Neural crest cell (in vitro differentiated cells): Measurements from ENCODE around the gene FAM24B. TPM values are rescaled to one million over a fixed set of nuclear protein-coding genes. Genes with fewer than 3 reads are reported as not detected.
"Not testable (repeated sequence)": the region's sequence is repeated elsewhere in the genome, so short reads cannot be mapped to it uniquely, and the experiment has no call there.

Experiments used
- DNase-seq: peaks from one replicate; pipeline ENCODE4 v3.0.0; 2021; ENCODE audit warnings: low read depth, mixed read lengths, low spot score
- H3K27ac Mint-ChIP-seq: one replicate; pipeline ENCODE4 v1.8.0; 2021; ENCODE audit warnings: mild to moderate bottlenecking, mixed read lengths; ENCODE audit not compliant: unreplicated experiment
- H3K27me3 Mint-ChIP-seq: 2 replicates; pipeline ENCODE4 v1.8.0; 2021; ENCODE audit warnings: low read depth, mild to moderate bottlenecking, mixed read lengths
- H3K36me3 Mint-ChIP-seq: 2 replicates; pipeline ENCODE4 v1.8.0; 2021; ENCODE audit warnings: low read depth, mild to moderate bottlenecking, mixed read lengths
- H3K4me1 Mint-ChIP-seq: 2 replicates; pipeline ENCODE4 v1.8.0; 2021; ENCODE audit warnings: mixed read lengths
- H3K4me3 Mint-ChIP-seq: one replicate; pipeline ENCODE4 v1.8.0; 2021; ENCODE audit warnings: mild to moderate bottlenecking, mixed read lengths
- H3K9me3 Mint-ChIP-seq: 2 replicates; pipeline ENCODE4 v1.8.0; 2021; ENCODE audit warnings: mixed read lengths
- CTCF ChIP-seq: fragments of 200-600 bp; sonication (generic); conservative IDR thresholded peaks from 2 replicates; pipeline ENCODE4 v1.5.0; 2021; ENCODE audit warnings: antibody characterized with exemption, mild to moderate bottlenecking
- total RNA-seq: library from RNA; stranded (reverse); gene quantifications from 2 replicates; pipeline ENCODE4 v1.2.1, GENCODE V29; 2021

Gene FAM24B
- total RNA-seq, 1 donor from 2014 or later = not detected

- H3K27ac Mint-ChIP-seq = peak overlapping the region; percentile 70
- H3K9me3 Mint-ChIP-seq = no peaks in the 10 kb centered on the region
- peaks cover 2% of the 10 kb centered on the region for H3K27me3 Mint-ChIP-seq
- DNase-seq = no peak
- TF ChIP-seq CTCF = no peak
- H3K4me3 Mint-ChIP-seq = no peak overlapping the region
- no peaks in the 10 kb centered on the region for H3K36me3 Mint-ChIP-seq
- peaks cover 27% of the 10 kb centered on the region for H3K4me1 Mint-ChIP-seq
Measured at GRCh38 chr10:122876467-122876855, 2.9 kb downstream of the FAM24B start.

- Mint-ChIP-seq H3K9me3 (no peaks in the 10 kb centered on the region), H3K4me1 (peaks cover 27% of the 10 kb centered on the region), H3K36me3 (no peaks in the 10 kb centered on the region), H3K27ac (peak overlapping the region; percentile 72), H3K27me3 (peaks cover 2% of the 10 kb centered on the region), H3K4me3 (no peak overlapping the region)
- no peak for TF ChIP-seq CTCF
- DNase-seq = no peak
Measured at GRCh38 chr10:122875843-122876466, 3.4 kb downstream of the FAM24B start.

- H3K27me3 Mint-ChIP-seq, H3K4me3 Mint-ChIP-seq, H3K27ac Mint-ChIP-seq, H3K36me3 Mint-ChIP-seq, DNase-seq, H3K9me3 Mint-ChIP-seq: not testable (repeated sequence)
- peaks cover 12% of the 10 kb centered on the region for H3K4me1 Mint-ChIP-seq
Measured at GRCh38 chr10:122871947-122872346, 7.4 kb downstream of the FAM24B start.

GRCh38 chr10:122868768-122869167 lies 10.6 kb downstream of the FAM24B start:
- H3K4me1 Mint-ChIP-seq, H3K27ac Mint-ChIP-seq, DNase-seq, H3K4me3 Mint-ChIP-seq, H3K36me3 Mint-ChIP-seq, H3K27me3 Mint-ChIP-seq: not testable (repeated sequence)
- H3K9me3 Mint-ChIP-seq = peaks cover 10% of the 10 kb centered on the region

GRCh38 chr10:122866757-122867482 lies 12.5 kb downstream of the FAM24B start:
- H3K4me3 Mint-ChIP-seq, DNase-seq, H3K4me1 Mint-ChIP-seq, H3K27ac Mint-ChIP-seq, H3K36me3 Mint-ChIP-seq: not testable (repeated sequence)
- Mint-ChIP-seq H3K9me3 (peaks cover 10% of the 10 kb centered on the region), H3K27me3 (peaks cover 13% of the 10 kb centered on the region)

- Mint-ChIP-seq H3K9me3 (peaks cover 6% of the 10 kb centered on the region), H3K27me3 (peaks cover 16% of the 10 kb centered on the region), H3K4me1 (no peaks in the 10 kb centered on the region), H3K4me3 (no peak overlapping the region), H3K36me3 (no peaks in the 10 kb centered on the region), H3K27ac (no peak overlapping the region)
- no peak for DNase-seq
- TF ChIP-seq CTCF = no peak
Measured at GRCh38 chr10:122864901-122865300, 14.5 kb downstream of the FAM24B start.

- TF ChIP-seq CTCF = no peak
- peaks cover 16% of the 10 kb centered on the region for H3K27me3 Mint-ChIP-seq
- no peaks in the 10 kb centered on the region for H3K4me1 Mint-ChIP-seq
- no peak overlapping the region for H3K4me3 Mint-ChIP-seq
- no peak overlapping the region for H3K27ac Mint-ChIP-seq
- DNase-seq = no peak
- H3K9me3 Mint-ChIP-seq = peaks cover 5% of the 10 kb centered on the region
- no peaks in the 10 kb centered on the region for H3K36me3 Mint-ChIP-seq
Measured at GRCh38 chr10:122864194-122864592, 15.2 kb downstream of the FAM24B start.
